Bronchial epithelial cell (primary cell): ENCODE measurements around the gene IKZF1. TPM values are rescaled to one million over a fixed set of nuclear protein-coding genes. Genes with fewer than 3 reads are reported as not detected.

Experiments
- DNase-seq: peaks from one replicate; pipeline ENCODE4 v3.0.0-alpha.2; 2010; ENCODE audit warnings: low read depth
- FAIRE-seq: peaks from 2 replicates; lab custom pipeline; 2011; peaks lifted over from hg19 to GRCh38; lab: Jason Lieb, UNC
- H3K27me3 ChIP-seq: 2 replicates; pipeline ENCODE4 v1.5.1; 2011; ENCODE audit warnings: low read length; ENCODE audit not compliant: control insufficient read depth, insufficient read depth
- H3K36me3 ChIP-seq: 2 replicates; pipeline ENCODE4 v1.5.1; 2011; ENCODE audit warnings: low read length; ENCODE audit not compliant: control insufficient read depth, insufficient read depth
- H3K4me3 ChIP-seq: 2 replicates; pipeline ENCODE4 v1.5.1; 2011; ENCODE audit warnings: mild to moderate bottlenecking, low read depth, low read length, control low read depth
- total RNA-seq: library from RNA; depleted of rRNA; stranded (reverse); fragments of >200 nt; gene quantifications from 2 replicates; pipeline ENCODE4 v1.2.1, GENCODE V29; 2014
- TF ChIP-seq, protein P1 (sequence below): IDR thresholded peaks from 2 replicates; pipeline ENCODE4 v1.5.1; 2011; ENCODE audit warnings: mild to moderate bottlenecking, moderate library complexity, low read length, control low read depth, inconsistent platforms; ENCODE audit not compliant: insufficient read depth, severe bottlenecking

IKZF1 gene
- total RNA-seq, 1 donor from 2014 or later, result not detected

DNA sequence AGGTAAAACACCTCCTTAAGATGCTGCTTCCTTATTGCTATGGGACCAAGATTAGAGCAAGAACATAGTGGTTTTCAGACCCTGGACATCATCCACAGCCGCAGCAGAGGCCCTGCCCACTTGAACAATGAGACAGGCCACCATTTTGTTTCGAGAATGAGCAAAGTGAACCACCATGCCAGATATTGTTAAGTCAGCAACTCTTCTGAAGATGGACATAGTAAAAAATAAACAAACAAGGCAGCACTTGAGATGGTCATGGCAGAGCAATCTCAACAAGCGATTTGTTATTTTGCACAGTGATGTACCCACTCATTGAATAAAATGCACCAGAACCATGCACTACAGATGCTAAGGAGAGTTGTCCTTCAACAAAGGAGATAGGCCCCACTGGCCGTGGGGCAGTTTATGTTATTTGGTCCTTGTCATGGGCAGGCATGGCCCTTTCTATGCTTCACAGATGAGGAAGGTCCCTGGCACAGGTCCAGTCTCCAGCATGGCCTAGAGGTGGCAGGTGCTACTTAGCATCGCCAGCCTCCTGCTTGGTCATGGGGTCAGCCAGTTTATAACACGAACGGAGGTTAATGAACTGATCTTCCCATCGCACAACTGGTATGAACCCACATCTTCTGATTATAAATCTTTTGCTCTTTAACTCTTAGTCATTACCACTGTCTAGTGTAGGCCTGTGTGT lies 44.1 kb downstream of the IKZF1 start:
- H3K36me3 ChIP-seq, result no peaks in the 10 kb centered on the region
- no peaks in the 10 kb centered on the region for H3K27me3 ChIP-seq
- TF ChIP-seq, protein P1, sequence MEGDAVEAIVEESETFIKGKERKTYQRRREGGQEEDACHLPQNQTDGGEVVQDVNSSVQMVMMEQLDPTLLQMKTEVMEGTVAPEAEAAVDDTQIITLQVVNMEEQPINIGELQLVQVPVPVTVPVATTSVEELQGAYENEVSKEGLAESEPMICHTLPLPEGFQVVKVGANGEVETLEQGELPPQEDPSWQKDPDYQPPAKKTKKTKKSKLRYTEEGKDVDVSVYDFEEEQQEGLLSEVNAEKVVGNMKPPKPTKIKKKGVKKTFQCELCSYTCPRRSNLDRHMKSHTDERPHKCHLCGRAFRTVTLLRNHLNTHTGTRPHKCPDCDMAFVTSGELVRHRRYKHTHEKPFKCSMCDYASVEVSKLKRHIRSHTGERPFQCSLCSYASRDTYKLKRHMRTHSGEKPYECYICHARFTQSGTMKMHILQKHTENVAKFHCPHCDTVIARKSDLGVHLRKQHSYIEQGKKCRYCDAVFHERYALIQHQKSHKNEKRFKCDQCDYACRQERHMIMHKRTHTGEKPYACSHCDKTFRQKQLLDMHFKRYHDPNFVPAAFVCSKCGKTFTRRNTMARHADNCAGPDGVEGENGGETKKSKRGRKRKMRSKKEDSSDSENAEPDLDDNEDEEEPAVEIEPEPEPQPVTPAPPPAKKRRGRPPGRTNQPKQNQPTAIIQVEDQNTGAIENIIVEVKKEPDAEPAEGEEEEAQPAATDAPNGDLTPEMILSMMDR, result no peak
- no peak overlapping the region for H3K4me3 ChIP-seq
- DNase-seq (no peak), FAIRE-seq (peak; percentile 52)

GRCh38 chr7:50349399-50349798 lies 44.9 kb downstream of the IKZF1 start:
- Histone ChIP-seq H3K27me3 (no peaks in the 10 kb centered on the region), H3K36me3 (no peaks in the 10 kb centered on the region), H3K4me3 (no peak overlapping the region)
- FAIRE-seq, result no peak
- TF ChIP-seq, protein P1, result no peak
- DNase-seq, result no peak

DNA sequence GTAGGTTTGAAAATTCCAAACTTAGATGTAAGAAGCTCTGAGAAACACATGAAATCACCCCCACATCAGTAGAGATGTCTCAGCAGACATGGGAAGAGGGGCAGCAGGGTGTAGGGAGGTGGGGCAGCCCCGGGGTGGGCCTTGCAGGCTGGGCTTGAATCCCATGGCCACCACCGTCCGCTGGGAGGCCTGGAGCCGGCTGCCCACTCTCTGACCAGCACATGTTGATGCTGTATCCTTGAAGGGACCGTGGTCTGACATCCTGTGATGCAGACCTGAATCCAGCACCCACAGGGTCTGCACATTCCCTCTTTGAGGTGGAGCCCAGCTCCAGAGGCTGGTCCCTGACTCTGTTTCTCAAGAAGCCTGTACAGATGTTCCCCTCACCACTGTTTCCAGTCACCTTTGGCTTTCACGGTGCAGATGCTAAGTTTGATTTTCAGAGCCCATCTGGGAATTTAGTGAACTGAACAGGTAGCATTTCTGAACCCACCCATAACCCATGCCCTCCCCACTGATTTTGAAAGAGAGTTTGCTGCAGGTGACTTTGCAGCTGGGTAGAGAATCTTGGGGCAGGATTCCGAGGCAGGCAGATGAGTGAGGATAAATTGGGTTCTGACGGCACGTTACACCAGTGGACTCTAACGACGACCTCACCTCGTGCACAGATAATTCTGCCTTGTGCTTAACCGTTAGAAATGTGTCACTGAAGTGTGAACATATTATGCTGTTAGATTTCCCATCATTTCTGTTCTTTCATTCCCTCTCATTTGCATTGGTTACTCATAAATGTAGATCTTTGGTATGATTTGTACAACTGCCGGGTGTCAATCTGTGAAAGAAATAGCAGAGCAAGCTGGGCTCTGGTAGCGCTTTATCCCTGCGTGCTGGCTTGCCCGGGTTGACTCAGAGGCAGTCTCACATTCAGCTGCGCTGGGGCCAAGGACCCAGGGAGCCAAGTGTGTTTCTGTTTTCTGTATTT lies 45.7 kb downstream of the IKZF1 start:
- TF ChIP-seq, protein P1, result no peak
- Histone ChIP-seq H3K4me3 (no peak overlapping the region), H3K27me3 (no peaks in the 10 kb centered on the region), H3K36me3 (no peaks in the 10 kb centered on the region)
- no peak for FAIRE-seq
- DNase-seq, result no peak

DNA sequence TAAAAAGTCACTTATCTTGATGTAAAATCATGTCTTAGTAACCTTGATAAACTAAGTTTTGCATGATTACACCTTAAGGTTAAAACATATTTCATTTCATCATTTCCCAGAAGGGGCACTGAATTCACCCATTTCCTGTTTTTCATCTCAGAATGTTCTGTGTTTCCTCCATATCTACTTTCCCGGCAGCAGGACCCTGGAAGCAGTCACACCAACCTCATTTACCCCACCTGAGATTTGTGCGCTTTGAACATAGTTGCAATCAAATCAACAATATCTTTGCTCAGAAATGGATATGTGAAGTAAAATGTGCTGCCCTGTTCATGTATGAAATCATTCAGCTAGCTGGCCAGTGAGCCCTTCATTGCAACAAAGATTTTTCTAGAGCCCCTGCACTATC lies 46.8 kb downstream of the IKZF1 start:
- Histone ChIP-seq H3K4me3 (no peak overlapping the region), H3K27me3 (no peaks in the 10 kb centered on the region), H3K36me3 (no peaks in the 10 kb centered on the region)
- DNase-seq (no peak), FAIRE-seq (no peak)
- TF ChIP-seq, protein P1, result no peak

GRCh38 chr7:50352282-50352681 lies 47.8 kb downstream of the IKZF1 start:
- no peaks in the 10 kb centered on the region for H3K27me3 ChIP-seq
- H3K36me3 ChIP-seq, result no peaks in the 10 kb centered on the region
- DNase-seq (no peak), FAIRE-seq (no peak)
- H3K4me3 ChIP-seq, result no peak overlapping the region
- TF ChIP-seq, protein P1, result no peak
